Brain microvascular endothelial cell (primary cell): ENCODE data around the gene SF3A2.

Experiments
- DNase-seq: peaks from one replicate; pipeline ENCODE4 v3.0.0-alpha.2; 2020
- H3K27ac ChIP-seq: fragments of 250-450 bp; sonication (Bioruptor Pico); 2 replicates; pipeline ENCODE4 v1.5.1; 2020; ENCODE audit warnings: mild to moderate bottlenecking, moderate library complexity
- H3K27me3 ChIP-seq: fragments of 250-450 bp; sonication (Bioruptor Pico); replicated peaks from 2 replicates; pipeline ENCODE4 v1.5.1; 2020; ENCODE audit warnings: mild to moderate bottlenecking
- H3K36me3 ChIP-seq: fragments of 250-450 bp; sonication (Bioruptor Pico); replicated peaks from 2 replicates; pipeline ENCODE4 v1.5.1; 2020; ENCODE audit warnings: mild to moderate bottlenecking
- H3K4me3 ChIP-seq: 2 replicates; pipeline ENCODE4 v1.5.1; 2011; ENCODE audit warnings: low read depth, mild to moderate bottlenecking, control low read depth, low read length, moderate library complexity
- in situ Hi-C: cut with HindIII; loops from 2 replicates; pipeline ENCODE4 v1.10.0; 2017; ENCODE audit warnings: low sequenced_read_pairs, low pct_ligation_motif_present
- TF ChIP-seq, protein P1 (sequence below): IDR thresholded peaks from 2 replicates; pipeline ENCODE4 v1.5.1; 2011; ENCODE audit warnings: low read depth, mild to moderate bottlenecking, moderate library complexity, low read length, control low read depth, inconsistent platforms; ENCODE audit errors: missing control alignments

SF3A2 gene

DNA sequence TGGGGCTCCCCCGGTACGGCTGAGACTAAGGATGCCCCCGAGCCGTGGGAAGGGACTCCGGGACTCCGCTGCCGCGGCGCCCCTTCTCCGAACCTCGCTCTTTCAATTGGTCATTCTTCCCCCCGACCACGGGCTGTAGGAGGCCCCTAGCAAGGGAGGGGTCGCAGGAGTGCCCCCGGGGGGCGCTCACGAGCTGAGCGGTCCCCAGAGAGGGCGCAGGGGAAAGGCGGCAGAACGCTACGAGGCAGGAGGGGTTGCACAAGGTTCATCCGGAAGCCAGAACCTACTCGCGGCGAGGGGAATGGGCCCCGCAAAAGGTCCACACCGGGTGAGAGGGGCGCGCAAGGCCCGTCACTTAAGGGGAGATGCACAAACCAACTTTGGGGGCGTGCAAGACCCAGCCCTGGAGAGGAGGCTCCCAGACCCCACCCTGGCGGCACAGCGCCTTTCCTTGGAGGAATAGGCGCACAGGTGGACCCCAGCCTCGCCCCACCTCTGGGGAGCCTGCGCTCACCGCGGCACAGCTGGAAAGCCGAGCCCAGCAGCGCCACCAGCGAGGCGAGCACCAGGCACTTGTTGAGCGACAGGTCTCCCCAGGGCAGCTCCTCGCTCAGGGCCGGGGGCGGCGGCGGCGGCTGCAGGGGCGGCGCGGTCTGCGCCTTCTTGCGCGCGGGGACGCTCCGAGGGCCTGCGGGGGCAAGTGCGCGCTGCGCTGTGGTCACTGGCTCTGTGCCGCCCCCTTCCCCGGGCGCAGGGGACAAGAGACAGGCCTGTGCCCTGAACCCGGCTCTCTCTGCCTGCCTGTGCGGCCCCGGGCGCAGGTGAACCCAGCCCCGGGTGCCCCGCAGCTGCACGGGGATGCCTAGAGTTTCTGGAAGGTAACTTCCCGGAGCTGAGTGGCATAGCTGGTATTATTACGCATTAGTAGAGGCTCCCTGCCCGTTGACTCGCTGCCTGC is 16.8 kb downstream of the SF3A2 start:
- TF ChIP-seq, protein P1, sequence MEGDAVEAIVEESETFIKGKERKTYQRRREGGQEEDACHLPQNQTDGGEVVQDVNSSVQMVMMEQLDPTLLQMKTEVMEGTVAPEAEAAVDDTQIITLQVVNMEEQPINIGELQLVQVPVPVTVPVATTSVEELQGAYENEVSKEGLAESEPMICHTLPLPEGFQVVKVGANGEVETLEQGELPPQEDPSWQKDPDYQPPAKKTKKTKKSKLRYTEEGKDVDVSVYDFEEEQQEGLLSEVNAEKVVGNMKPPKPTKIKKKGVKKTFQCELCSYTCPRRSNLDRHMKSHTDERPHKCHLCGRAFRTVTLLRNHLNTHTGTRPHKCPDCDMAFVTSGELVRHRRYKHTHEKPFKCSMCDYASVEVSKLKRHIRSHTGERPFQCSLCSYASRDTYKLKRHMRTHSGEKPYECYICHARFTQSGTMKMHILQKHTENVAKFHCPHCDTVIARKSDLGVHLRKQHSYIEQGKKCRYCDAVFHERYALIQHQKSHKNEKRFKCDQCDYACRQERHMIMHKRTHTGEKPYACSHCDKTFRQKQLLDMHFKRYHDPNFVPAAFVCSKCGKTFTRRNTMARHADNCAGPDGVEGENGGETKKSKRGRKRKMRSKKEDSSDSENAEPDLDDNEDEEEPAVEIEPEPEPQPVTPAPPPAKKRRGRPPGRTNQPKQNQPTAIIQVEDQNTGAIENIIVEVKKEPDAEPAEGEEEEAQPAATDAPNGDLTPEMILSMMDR, result peak; percentile 48
- H3K36me3 ChIP-seq, result peaks cover 4% of the 10 kb centered on the region
- in situ Hi-C loops, result no loop called here
- no peak for DNase-seq
- no peak overlapping the region for H3K4me3 ChIP-seq
- H3K27me3 ChIP-seq, result peaks cover 39% of the 10 kb centered on the region
- H3K27ac ChIP-seq, result no peak overlapping the region

DNA sequence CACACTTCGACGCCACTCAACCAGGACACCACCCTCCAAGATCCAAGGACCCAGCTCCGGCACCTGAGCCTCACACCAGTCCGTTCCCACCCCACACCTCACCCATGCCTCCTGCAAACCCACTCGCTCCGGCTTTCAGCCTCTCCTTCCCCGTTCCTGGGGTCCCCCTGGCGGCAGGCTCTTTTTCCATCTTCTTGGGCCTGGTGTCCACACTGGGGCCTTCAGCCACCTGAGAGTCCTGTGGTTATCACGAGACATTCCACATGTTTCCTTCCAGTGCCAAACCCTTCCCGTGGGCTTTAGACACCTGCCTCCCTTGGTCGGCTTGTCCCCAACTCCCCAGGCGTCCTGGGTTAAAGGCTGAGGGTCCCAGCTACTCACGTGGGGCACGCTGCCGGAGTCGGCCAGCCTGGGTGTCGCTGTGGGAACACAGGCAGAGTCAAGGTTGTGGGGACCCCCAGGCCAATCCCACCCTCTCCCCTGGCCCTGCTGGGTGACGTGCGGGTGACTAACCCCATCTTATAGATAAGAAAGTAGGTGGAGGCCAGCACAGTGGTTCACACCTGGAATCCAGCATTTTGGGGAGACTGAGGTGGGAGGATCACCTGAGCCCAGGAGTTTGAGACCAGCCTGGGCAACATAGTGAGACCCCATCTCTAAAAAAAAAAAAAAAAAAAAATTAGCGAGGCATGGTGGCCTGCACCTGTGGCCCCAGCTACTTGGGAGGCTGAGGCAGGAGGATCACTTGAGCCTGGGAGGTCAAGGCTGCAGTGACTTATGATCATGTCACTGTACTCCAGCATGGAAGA is 17.6 kb downstream of the SF3A2 start:
- in situ Hi-C loops, result no loop called here

DNA sequence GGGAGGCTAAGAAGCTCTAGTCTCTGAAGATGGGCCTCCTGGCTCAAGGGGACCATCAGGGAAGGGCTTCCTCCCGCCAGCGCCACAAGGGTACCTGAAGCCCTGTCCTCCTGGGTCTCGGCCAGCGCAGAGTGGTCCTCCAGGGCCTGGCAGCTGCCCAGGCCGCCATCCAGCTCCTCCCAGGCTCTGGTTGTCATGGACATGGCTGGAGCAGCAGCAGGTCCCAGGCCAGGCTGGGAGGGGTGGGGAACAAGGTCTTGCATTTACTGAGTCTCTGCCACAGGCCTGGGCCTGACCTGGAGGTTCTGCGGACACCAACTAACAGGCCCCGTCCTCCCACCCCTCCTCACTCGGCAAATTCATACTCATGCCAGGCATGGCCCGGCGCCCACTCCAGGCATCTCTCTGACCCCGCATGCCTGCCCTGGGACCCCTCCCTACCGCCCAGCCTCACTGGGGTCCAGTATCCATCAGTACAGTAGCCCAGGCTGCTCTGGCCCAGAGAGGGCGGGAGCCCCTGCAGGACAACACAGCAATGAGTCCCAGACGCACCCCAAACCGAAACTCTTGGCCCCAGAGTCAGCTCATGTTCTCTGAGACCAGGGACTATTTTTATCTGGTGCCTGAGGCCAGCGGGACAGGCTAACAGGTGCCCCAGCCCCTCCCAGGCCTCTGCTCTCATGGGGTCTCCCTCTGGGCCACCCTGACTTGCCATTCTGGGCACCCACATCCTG is 18.7 kb downstream of the SF3A2 start:
- in situ Hi-C loops, result no loop called here
- DNase-seq, result no peak
- H3K4me3 ChIP-seq, result no peak overlapping the region

More for the DNA sequence above, 17.6 kb downstream of the SF3A2 start:
- no peak for DNase-seq
- Histone ChIP-seq H3K36me3 (no peaks in the 10 kb centered on the region), H3K27ac (no peak overlapping the region), H3K27me3 (peaks cover 39% of the 10 kb centered on the region), H3K4me3 (no peak overlapping the region)
- TF ChIP-seq, protein P1, result peak; percentile 77

DNA sequence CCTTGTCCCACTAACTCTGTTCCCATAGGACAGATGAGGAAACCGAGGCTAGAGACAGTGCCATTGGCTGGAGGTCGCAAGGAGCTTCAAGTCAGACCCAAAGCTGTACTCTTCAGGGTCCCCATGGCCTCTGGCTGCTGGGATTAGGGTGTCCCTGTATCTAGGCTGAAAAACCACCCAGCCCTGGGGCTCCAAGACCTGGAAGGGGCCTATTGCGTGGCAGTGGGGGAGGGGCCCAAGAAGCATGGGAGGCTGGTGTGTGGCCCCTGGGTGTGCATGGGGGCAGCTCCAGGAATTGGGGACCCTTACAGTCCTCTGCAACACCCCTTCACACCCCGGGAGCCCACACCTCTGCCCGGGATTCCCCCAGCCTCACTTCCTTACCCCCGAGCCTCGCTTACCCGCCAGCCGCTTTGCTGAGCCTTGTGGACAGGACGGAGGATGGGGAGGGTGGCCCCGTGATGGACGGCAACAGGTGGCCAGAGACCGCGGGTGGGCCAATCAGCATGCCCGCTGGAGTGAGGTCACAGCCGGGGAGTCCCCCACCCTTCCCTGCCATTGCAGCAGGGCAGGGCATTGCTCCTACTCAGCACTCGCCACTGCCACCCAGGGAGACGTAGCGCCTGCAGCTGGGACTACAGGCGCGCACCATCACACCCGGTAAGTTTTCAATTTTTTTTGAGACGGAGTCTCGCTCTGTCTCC is 19.5 kb downstream of the SF3A2 start, which contains the start of gene JSRP1:
Gene JSRP1, minus strand, starts transcription at position 436 of the 704 bp plus-strand sequence. CDS start 1,103 bp downstream, outside the sequence.
- no peak within 1 kb of the TSS for H3K27ac ChIP-seq
- in situ Hi-C loops, result no loop called here
- H3K36me3 ChIP-seq, result no peaks in the 10 kb centered on the region
- no peak for DNase-seq
- peaks cover 27% of the 10 kb centered on the region for H3K27me3 ChIP-seq
- H3K4me3 ChIP-seq, result no peak within 1 kb of the TSS
- TF ChIP-seq, protein P1, result no peak

More for the DNA sequence above, 18.7 kb downstream of the SF3A2 start:
- no peaks in the 10 kb centered on the region for H3K36me3 ChIP-seq
- TF ChIP-seq, protein P1, result no peak
- no peak overlapping the region for H3K27ac ChIP-seq
- H3K27me3 ChIP-seq, result peaks cover 36% of the 10 kb centered on the region

DNA sequence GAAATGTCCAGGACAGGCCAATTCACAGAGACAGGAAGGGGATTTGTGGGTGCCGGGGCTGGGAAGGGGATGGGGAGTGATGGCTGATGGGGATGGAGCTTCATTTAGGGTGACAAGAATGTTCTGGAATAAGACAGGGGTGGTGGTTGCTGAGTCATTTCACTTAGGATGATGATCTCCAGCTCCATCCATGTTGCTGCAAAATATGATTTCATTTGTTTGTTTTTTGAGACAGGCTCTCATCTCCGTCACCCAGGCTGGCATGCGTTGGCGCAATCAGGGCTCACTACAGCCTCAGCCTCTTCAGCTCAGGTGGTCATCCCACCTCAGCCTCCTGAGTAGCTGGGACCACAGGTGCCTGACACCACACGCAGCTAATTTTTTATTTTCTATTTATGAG is 22.7 kb downstream of the SF3A2 start:
- Histone ChIP-seq H3K4me3 (no peak overlapping the region), H3K27ac (no peak overlapping the region)
- in situ Hi-C loops, result no loop called here

More for the DNA sequence above, 22.7 kb downstream of the SF3A2 start:
- Histone ChIP-seq H3K36me3 (no peaks in the 10 kb centered on the region), H3K27me3 (no peaks in the 10 kb centered on the region)
- no peak for DNase-seq
- TF ChIP-seq, protein P1, result no peak
